DOHH2 (cell line): ENCODE data around the gene RPTOR.
"Not testable (repeated sequence)": the region's sequence is repeated elsewhere in the genome, so short reads cannot be mapped to it uniquely, and the experiment has no call there.

ENCODE experiments used
- H3F3A ChIP-seq: fragments of 200-600 bp; sonication (generic), shearing (Covaris generic); 2 replicates; pipeline ENCODE4 v1.6.0; 2016; ENCODE audit warnings: antibody characterized with exemption, mild to moderate bottlenecking; ENCODE audit not compliant: control insufficient read depth, insufficient read depth
- H3K27ac ChIP-seq: fragments of 200-600 bp; sonication (generic); 2 replicates; pipeline ENCODE4 v1.5.1; 2014; ENCODE audit warnings: low read depth, mild to moderate bottlenecking, low read length, moderate library complexity
- H3K27me3 ChIP-seq: fragments of 200-600 bp; sonication (generic); 2 replicates; pipeline ENCODE4 v1.6.1; 2014; ENCODE audit warnings: mild to moderate bottlenecking, low read length, mixed read lengths; ENCODE audit not compliant: control insufficient read depth
- H3K36me3 ChIP-seq: fragments of 200-600 bp; sonication (generic); 2 replicates; pipeline ENCODE4 v1.6.1; 2014; ENCODE audit warnings: mild to moderate bottlenecking, low read length, moderate library complexity, mixed read lengths; ENCODE audit not compliant: control insufficient read depth
- H3K4me1 ChIP-seq: fragments of 200-600 bp; sonication (generic); 2 replicates; pipeline ENCODE4 v1.6.1; 2014; ENCODE audit warnings: mild to moderate bottlenecking, low read length, mixed read lengths; ENCODE audit not compliant: control insufficient read depth
- H3K4me2 ChIP-seq: fragments of 200-600 bp; sonication (generic); 2 replicates; pipeline ENCODE4 v1.6.0; 2014; ENCODE audit warnings: mild to moderate bottlenecking, low read length, moderate library complexity
- H3K4me3 ChIP-seq: fragments of 200-600 bp; sonication (generic); 2 replicates; pipeline ENCODE4 v1.5.1; 2014; ENCODE audit warnings: mild to moderate bottlenecking, low read length, mixed read lengths
- H3K79me2 ChIP-seq: fragments of 200-600 bp; sonication (generic); 2 replicates; pipeline ENCODE4 v1.6.1; 2014; ENCODE audit warnings: mild to moderate bottlenecking, low read length, mixed read lengths; ENCODE audit not compliant: control insufficient read depth
- H3K9me2 ChIP-seq: fragments of 200-600 bp; sonication (generic); replicated peaks from 2 replicates; pipeline ENCODE4 v1.6.1; 2014; ENCODE audit warnings: mild to moderate bottlenecking, low read length, mixed read lengths; ENCODE audit not compliant: control insufficient read depth
- H3K9me3 ChIP-seq: fragments of 200-600 bp; sonication (generic); 2 replicates; pipeline ENCODE4 v1.6.1; 2014; ENCODE audit warnings: antibody characterized with exemption, low read length, mixed read lengths; ENCODE audit not compliant: control insufficient read depth, insufficient read depth
- H4K20me1 ChIP-seq: fragments of 200-600 bp; sonication (generic); 2 replicates; pipeline ENCODE4 v1.6.0; 2014; ENCODE audit warnings: low read depth, mild to moderate bottlenecking, antibody characterized with exemption, low read length, moderate library complexity; ENCODE audit not compliant: control insufficient read depth, insufficient read depth
- CTCF ChIP-seq: fragments of 200-600 bp; sonication (generic); IDR thresholded peaks from one replicate; pipeline ENCODE4 v1.5.1; 2014; ENCODE audit warnings: antibody characterized with exemption, mild to moderate bottlenecking, low read depth, low read length; ENCODE audit not compliant: poor library complexity, severe bottlenecking
- EZH2phosphoT487 ChIP-seq: fragments of 200-600 bp; sonication (generic); IDR thresholded peaks from 2 replicates; pipeline ENCODE4 v1.6.1; 2017; ENCODE audit warnings: borderline replicate concordance, mild to moderate bottlenecking, antibody characterized with exemption, low read length, moderate library complexity, mixed read lengths

RPTOR gene

GRCh38 chr17:80625627-80626026, 81.0 kb downstream of the RPTOR start:
- no peaks in the 10 kb centered on the region for H3F3A ChIP-seq

DNA sequence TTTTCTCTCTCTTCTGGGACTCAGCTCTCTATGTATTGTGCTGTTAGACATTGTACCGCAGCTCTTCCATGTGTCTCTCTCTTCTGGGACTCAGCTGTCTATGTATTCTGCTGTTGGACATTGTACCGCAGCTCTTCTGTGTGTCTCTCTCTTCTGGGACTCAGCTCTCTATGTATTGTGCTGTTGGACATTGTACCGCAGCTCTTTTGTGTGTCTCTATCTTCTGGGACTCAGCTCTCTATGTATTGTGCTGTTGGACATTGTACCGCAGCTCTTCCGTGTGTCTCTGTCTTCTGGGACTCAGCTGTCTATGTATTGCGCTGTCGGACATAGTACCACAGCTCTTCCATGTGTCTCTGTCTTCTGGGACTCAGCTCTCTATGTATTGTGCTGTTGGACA, 84.2 kb downstream of the RPTOR start:
- H3K9me2 ChIP-seq, H3K27me3 ChIP-seq, H3K4me1 ChIP-seq, H3K4me2 ChIP-seq, H3K27ac ChIP-seq, H4K20me1 ChIP-seq, H3K36me3 ChIP-seq, H3F3A ChIP-seq, H3K9me3 ChIP-seq, H3K4me3 ChIP-seq: not testable (repeated sequence)
- peaks cover 49% of the 10 kb centered on the region for H3K79me2 ChIP-seq

More at GRCh38 chr17:80625627-80626026, 81.0 kb downstream of the RPTOR start:
- peaks cover 8% of the 10 kb centered on the region; the same call in 1 of the 2 replicates for H3K36me3 ChIP-seq
- no peaks in the 10 kb centered on the region for H4K20me1 ChIP-seq
- H3K4me2 ChIP-seq: no peak overlapping the region
- no peak overlapping the region for H3K4me3 ChIP-seq
- H3K27ac ChIP-seq: no peak overlapping the region
- H3K79me2 ChIP-seq: peaks cover 51% of the 10 kb centered on the region
- H3K9me2 ChIP-seq: no peaks in the 10 kb centered on the region
- no peaks in the 10 kb centered on the region for H3K9me3 ChIP-seq
- TF ChIP-seq CTCF (no peak), EZH2phosphoT487 (no peak)
- peaks cover 9% of the 10 kb centered on the region for H3K4me1 ChIP-seq
- no peaks in the 10 kb centered on the region for H3K27me3 ChIP-seq

- H3K4me1 ChIP-seq: no peaks in the 10 kb centered on the region
- H3K27me3 ChIP-seq: no peaks in the 10 kb centered on the region
- no peak overlapping the region for H3K4me3 ChIP-seq
- no peak overlapping the region for H3K27ac ChIP-seq
- H4K20me1 ChIP-seq: no peaks in the 10 kb centered on the region
- peaks cover 52% of the 10 kb centered on the region for H3K79me2 ChIP-seq
- H3K36me3 ChIP-seq: peaks cover 8% of the 10 kb centered on the region; the same call in 1 of the 2 replicates
- H3K4me2 ChIP-seq: no peak overlapping the region
- no peak for TF ChIP-seq CTCF
- TF ChIP-seq EZH2phosphoT487: no peak
- H3F3A ChIP-seq: peaks cover 3% of the 10 kb centered on the region; the same call in 1 of the 2 replicates
- H3K9me3 ChIP-seq: no peaks in the 10 kb centered on the region; the same call in 1 of the 2 replicates
- H3K9me2 ChIP-seq: no peaks in the 10 kb centered on the region
These were observed 84.8 kb downstream of the RPTOR start for GRCh38 chr17:80629298-80630028.

DNA sequence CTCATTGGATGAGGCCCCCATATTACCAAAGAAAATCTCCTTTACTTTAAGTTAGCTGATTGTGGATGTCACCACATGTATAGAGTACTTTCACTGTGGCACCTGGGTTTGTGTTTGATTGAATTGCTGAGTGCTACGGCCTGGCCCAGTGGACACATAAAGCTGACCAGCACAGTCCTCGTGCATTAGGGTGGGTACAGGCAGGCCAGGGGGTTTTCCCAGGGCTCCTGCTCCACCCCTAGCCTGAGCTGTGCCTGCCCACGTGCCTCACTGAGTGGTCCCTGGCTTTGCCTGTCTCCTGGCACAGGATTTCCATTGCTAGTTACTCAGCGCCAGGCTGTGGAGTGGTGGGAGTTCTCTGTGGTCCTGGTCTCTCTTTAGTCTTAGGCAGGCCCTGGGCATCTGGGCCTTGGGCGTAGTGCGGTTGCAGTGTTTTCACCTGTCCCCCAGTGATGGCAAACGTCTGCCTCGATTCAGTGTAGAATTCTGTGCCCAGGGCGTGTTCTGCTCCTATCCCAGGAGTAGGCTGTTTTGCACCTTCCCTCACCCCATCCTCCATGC, 86.0 kb downstream of the RPTOR start:
- H3K4me1 ChIP-seq: no peaks in the 10 kb centered on the region
- H3K36me3 ChIP-seq: peaks cover 4% of the 10 kb centered on the region; the same call in 1 of the 2 replicates
- TF ChIP-seq EZH2phosphoT487: no peak
- no peak for TF ChIP-seq CTCF
- no peaks in the 10 kb centered on the region for H4K20me1 ChIP-seq
- H3K4me3 ChIP-seq: no peak overlapping the region
- H3F3A ChIP-seq: peaks cover 3% of the 10 kb centered on the region; the same call in 1 of the 2 replicates
- no peaks in the 10 kb centered on the region for H3K9me2 ChIP-seq
- H3K4me2 ChIP-seq: no peak overlapping the region
- H3K9me3 ChIP-seq: no peaks in the 10 kb centered on the region; the same call in 1 of the 2 replicates
- H3K27ac ChIP-seq: no peak overlapping the region
- H3K27me3 ChIP-seq: no peaks in the 10 kb centered on the region
- H3K79me2 ChIP-seq: peaks cover 56% of the 10 kb centered on the region
